Chondrocyte (in vitro differentiated cells): ENCODE data around the gene ERBB4. TPM values are rescaled to one million over a fixed set of nuclear protein-coding genes. Genes with fewer than 3 reads are reported as not detected.
"Not testable (repeated sequence)": the region's sequence is repeated elsewhere in the genome, so short reads cannot be mapped to it uniquely, and the experiment has no call there.

Experiments
- DNase-seq: peaks from one replicate; pipeline ENCODE4 v3.0.0; 2021; ENCODE audit warnings: mixed read lengths, low spot score
- H3K27ac Mint-ChIP-seq: one replicate; pipeline ENCODE4 v1.8.0; 2021; ENCODE audit warnings: mild to moderate bottlenecking, moderate library complexity, mixed read lengths; ENCODE audit not compliant: unreplicated experiment
- H3K27me3 Mint-ChIP-seq: 2 replicates; pipeline ENCODE4 v1.8.0; 2021; ENCODE audit warnings: low read depth, mixed read lengths
- H3K36me3 Mint-ChIP-seq: 2 replicates; pipeline ENCODE4 v1.8.0; 2021; ENCODE audit warnings: low read depth, mixed read lengths
- H3K4me1 Mint-ChIP-seq: 2 replicates; pipeline ENCODE4 v1.8.0; 2021; ENCODE audit warnings: low read depth, mild to moderate bottlenecking, mixed read lengths
- H3K4me3 Mint-ChIP-seq: one replicate; pipeline ENCODE4 v1.8.0; 2021; ENCODE audit warnings: mild to moderate bottlenecking, moderate library complexity, mixed read lengths; ENCODE audit not compliant: unreplicated experiment
- H3K9me3 Mint-ChIP-seq: 2 replicates; pipeline ENCODE4 v1.8.0; 2021; ENCODE audit warnings: low read depth, mixed read lengths
- total RNA-seq: library from RNA; stranded (reverse); gene quantifications from 3 replicates; pipeline ENCODE4 v1.2.1, GENCODE V29; 2021
- TF ChIP-seq, protein P1 (sequence below): fragments of 200-600 bp; sonication (generic); IDR thresholded peaks from 2 replicates; pipeline ENCODE4 v1.5.0; 2021; ENCODE audit warnings: antibody characterized with exemption, mild to moderate bottlenecking, moderate library complexity

ERBB4 gene
- total RNA-seq, 1 donor from 2014 or later = 1.3 TPM

DNA sequence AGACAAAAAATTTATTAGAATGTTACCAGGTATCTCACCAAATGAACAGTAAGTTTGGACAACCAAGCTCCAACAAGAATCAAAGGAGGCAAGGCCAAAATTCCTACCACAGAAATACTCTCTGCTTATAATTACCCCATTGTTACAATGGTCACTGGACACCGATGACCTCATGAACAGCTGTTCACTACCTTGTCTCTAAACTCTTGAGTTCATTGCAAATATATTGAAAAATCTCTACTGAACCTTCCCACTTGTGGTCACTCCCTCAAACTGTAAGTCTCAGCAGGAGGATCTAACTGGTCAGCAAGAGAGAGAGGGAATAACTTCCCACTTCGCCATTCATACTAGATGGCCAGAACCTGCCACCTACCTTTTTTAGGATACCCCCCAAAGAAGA lies 50.0 kb downstream of the ERBB4 start:
- Mint-ChIP-seq H3K4me3 (no peak overlapping the region), H3K27ac (no peak overlapping the region), H3K36me3 (no peaks in the 10 kb centered on the region), H3K4me1 (peaks cover 7% of the 10 kb centered on the region), H3K9me3 (no peaks in the 10 kb centered on the region), H3K27me3 (no peaks in the 10 kb centered on the region)
- TF ChIP-seq, protein P1, sequence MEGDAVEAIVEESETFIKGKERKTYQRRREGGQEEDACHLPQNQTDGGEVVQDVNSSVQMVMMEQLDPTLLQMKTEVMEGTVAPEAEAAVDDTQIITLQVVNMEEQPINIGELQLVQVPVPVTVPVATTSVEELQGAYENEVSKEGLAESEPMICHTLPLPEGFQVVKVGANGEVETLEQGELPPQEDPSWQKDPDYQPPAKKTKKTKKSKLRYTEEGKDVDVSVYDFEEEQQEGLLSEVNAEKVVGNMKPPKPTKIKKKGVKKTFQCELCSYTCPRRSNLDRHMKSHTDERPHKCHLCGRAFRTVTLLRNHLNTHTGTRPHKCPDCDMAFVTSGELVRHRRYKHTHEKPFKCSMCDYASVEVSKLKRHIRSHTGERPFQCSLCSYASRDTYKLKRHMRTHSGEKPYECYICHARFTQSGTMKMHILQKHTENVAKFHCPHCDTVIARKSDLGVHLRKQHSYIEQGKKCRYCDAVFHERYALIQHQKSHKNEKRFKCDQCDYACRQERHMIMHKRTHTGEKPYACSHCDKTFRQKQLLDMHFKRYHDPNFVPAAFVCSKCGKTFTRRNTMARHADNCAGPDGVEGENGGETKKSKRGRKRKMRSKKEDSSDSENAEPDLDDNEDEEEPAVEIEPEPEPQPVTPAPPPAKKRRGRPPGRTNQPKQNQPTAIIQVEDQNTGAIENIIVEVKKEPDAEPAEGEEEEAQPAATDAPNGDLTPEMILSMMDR = no peak
- DNase-seq = no peak

DNA sequence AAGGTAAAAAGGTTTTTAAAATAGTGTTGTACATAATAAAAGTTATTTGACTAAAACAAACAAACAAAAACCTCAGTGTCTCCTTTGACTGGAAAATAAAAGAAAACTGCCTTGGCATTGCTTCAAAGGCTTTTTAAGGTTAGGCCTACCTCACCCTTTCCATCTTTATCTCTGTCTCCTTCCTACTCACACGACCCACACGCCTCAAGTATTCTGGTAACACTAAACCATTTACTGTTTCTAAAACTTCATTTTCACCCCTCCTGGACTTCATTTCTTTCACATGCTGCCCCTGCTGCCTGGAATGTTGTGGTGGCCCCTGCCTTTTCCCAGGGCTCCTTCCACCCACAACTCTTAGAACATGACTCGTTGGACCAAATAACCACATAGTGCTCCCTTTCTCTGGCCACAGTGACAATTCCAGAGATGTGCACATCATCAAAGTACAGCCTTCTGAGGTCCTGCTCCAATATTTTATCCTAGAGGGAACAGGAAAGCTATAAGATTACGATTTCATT lies 54.0 kb downstream of the ERBB4 start:
- Mint-ChIP-seq H3K9me3 (no peaks in the 10 kb centered on the region), H3K27me3 (no peaks in the 10 kb centered on the region), H3K4me3 (no peak overlapping the region), H3K27ac (no peak overlapping the region), H3K36me3 (no peaks in the 10 kb centered on the region), H3K4me1 (peaks cover 7% of the 10 kb centered on the region)
- no peak for DNase-seq
- TF ChIP-seq, protein P1 = peak; percentile 24

DNA sequence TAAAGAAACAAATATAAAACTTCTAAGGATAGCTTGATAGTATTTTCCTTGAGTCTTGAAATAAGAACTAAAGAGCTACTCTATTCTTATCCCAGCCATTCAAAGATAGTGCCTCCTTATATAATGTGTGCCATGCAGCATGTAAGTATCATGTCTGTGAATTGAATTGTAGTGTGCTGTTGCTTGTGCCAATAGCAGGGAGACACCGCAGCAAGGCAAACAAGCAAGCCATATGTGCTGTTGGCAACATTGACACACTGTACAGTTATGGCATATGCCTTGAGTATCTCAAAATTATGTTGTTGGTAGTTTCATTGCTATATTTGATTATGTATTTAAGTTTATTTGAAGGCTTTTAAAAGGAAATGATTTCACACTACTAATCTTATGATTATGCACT lies 58.2 kb downstream of the ERBB4 start:
- no peaks in the 10 kb centered on the region for H3K9me3 Mint-ChIP-seq
- no peak overlapping the region for H3K4me3 Mint-ChIP-seq
- no peaks in the 10 kb centered on the region for H3K36me3 Mint-ChIP-seq
- peaks cover 4% of the 10 kb centered on the region for H3K4me1 Mint-ChIP-seq
- no peak for DNase-seq
- TF ChIP-seq, protein P1 = no peak
- no peak overlapping the region for H3K27ac Mint-ChIP-seq
- H3K27me3 Mint-ChIP-seq = no peaks in the 10 kb centered on the region

DNA sequence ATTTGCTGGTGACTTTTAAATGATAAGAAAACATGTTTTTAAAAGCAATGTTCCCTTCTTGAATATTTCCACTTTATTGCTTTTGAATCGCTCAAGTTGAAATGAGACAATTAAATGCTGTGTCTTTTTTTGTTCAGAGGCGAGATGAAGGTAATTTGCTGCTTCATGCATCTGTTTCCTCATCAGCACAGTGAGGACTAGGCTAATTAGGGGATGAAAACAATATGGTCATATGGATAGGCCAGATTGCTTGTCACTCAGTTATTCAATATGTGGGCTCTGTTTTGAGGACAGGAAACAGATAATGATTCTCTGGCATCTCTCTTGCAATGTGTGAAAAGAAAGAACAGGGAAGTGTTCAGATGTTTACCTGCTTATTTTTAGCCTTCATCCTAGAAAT lies 61.0 kb downstream of the ERBB4 start:
- H3K4me1 Mint-ChIP-seq = no peaks in the 10 kb centered on the region
- no peaks in the 10 kb centered on the region for H3K36me3 Mint-ChIP-seq
- H3K9me3 Mint-ChIP-seq = no peaks in the 10 kb centered on the region
- H3K27ac Mint-ChIP-seq = no peak overlapping the region
- DNase-seq = no peak
- no peaks in the 10 kb centered on the region for H3K27me3 Mint-ChIP-seq
- TF ChIP-seq, protein P1 = no peak
- H3K4me3 Mint-ChIP-seq = no peak overlapping the region

DNA sequence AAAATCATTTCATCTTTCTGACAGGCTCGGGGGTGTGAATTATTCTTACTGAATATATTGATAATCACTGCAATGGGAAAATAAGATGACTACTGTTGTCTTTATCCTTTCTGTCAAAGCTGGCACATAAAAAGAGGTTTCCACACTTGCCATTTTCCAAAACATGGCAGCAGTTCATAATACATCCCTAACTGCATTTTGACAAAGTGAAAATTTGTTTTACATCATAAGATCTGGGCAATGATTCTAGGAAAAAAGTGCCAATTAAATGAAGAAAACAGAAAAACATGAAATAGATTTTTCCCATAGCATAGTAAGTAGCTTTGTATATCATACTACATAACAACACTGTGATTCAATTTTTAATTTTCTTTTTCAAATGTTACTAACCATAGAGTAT lies 65.4 kb downstream of the ERBB4 start:
- no peak for DNase-seq
- no peaks in the 10 kb centered on the region for H3K4me1 Mint-ChIP-seq
- no peak overlapping the region for H3K27ac Mint-ChIP-seq
- no peaks in the 10 kb centered on the region for H3K27me3 Mint-ChIP-seq
- H3K36me3 Mint-ChIP-seq = no peaks in the 10 kb centered on the region
- TF ChIP-seq, protein P1 = no peak
- H3K9me3 Mint-ChIP-seq = no peaks in the 10 kb centered on the region
- no peak overlapping the region for H3K4me3 Mint-ChIP-seq

DNA sequence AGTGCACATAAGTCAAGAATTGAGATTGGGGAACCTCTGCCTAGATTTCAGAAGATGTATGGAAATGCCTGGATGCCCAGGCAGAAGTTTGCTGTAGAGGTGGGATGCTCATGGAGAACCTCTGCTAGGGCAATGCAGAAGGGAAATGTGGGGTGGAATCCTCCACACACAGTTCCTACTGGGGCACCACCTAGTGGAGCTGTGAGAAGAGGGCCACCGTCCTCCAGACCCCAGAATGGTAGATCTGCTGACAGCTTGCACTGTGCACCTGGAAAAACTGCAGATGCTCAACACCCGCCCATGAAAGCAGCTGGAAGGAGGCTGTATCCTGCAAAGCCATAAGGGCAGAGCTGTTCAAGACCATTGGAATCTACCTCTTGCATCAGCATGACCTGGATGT lies 71.1 kb downstream of the ERBB4 start:
- H3K27me3 Mint-ChIP-seq, H3K4me3 Mint-ChIP-seq, H3K27ac Mint-ChIP-seq, DNase-seq, H3K4me1 Mint-ChIP-seq, H3K36me3 Mint-ChIP-seq, H3K9me3 Mint-ChIP-seq: not testable (repeated sequence)
